DLD1 (cell line): ENCODE data around the gene RUBCNL.
"Not testable (repeated sequence)": the region's sequence is repeated elsewhere in the genome, so short reads cannot be mapped to it uniquely, and the experiment has no call there.

ENCODE experiments used
- in situ Hi-C: cut with HindIII; loops from 2 replicates; pipeline ENCODE4 v1.10.0; 2017; ENCODE audit warnings: low sequenced_read_pairs

Gene RUBCNL, protein sequence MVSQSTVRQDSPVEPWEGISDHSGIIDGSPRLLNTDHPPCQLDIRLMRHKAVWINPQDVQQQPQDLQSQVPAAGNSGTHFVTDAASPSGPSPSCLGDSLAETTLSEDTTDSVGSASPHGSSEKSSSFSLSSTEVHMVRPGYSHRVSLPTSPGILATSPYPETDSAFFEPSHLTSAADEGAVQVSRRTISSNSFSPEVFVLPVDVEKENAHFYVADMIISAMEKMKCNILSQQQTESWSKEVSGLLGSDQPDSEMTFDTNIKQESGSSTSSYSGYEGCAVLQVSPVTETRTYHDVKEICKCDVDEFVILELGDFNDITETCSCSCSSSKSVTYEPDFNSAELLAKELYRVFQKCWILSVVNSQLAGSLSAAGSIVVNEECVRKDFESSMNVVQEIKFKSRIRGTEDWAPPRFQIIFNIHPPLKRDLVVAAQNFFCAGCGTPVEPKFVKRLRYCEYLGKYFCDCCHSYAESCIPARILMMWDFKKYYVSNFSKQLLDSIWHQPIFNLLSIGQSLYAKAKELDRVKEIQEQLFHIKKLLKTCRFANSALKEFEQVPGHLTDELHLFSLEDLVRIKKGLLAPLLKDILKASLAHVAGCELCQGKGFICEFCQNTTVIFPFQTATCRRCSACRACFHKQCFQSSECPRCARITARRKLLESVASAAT

DNA sequence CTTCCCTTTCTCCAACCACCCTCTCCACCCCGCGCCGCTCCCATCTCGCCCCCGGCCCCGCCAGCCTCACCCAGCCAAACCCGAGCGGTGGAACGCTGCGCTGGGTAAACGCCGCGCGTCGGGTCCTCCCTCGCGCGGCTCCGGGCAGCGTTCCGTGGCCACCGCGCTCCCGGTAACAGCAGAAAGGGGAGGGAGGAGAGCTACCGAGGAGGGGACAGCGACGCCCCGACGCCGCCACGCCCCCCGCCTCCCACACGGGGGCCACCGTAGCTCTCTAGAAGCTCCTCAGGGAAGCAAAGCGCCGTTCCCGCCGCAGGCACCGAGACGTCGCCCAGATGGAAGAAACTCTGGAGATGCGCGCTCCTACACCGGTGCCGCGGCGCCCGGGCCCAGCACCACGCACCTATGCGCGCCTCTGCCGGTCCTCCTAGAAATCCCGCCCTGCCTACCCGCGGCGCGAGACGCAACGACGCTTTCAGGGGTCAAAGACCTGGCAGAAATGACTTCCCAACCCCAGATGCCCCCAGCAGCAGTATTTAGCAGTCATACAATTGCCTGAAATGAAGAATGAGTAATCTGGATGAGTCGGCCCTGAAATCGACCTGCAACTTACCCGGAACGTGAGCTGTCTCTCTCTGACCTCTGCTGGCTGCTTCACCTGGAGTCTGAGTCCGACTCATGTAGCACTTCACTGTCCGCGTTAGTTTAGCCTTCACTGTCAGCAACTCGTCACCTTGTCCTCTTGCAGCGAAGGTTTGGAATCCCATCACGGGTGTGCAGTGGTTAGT, at the start of gene RUBCNL:
RUBCNL (minus strand) TSS at position 189 of the 788 bp plus-strand sequence. CDS start 14,777 bp downstream, outside the sequence.
- in situ Hi-C loops, result no loop called here

DNA sequence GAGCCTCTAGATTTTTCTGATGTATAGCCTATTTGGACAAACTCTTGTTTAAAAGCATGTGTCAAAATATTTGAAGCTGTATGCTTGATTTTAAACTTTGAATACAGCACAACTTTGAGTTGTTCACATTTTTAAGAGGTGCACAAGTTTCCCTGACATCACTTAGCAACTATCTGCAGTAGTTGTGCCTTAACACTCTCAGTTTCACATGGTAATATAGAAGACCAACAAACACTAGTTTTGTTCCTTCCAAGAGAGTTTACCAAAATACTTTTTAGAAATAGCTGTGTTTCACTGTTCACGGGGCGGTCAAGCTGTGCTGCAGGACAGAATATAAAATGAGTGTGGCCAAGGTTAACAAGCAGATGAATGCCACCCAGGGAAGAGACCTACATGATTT, 42.5 kb upstream of the RUBCNL start:
- in situ Hi-C loops, result not testable (repeated sequence)

DNA sequence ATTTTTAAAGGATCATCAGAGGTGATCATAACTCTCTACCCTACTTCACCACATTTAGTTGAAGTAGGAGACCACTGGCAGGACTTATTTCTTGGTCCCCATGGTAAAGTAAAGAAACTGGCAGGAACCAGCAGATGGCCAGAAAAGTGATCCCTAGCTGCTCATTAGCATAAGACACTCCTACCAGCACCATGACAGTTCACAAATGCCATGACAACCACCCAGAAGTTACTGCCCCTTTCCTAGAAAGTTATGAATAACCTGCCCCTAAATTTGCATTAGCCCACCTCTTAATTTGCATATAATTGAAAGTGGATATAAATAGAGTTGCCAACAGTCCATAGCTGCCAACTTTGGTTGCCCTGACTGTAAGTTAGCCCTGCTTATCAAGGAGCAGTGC, 18.4 kb upstream of the RUBCNL start:
- in situ Hi-C loops, result no loop called here

- in situ Hi-C loops, result no loop called here
These were observed 17.7 kb upstream of the RUBCNL start for GRCh38 chr13:46404733-46405100.

DNA sequence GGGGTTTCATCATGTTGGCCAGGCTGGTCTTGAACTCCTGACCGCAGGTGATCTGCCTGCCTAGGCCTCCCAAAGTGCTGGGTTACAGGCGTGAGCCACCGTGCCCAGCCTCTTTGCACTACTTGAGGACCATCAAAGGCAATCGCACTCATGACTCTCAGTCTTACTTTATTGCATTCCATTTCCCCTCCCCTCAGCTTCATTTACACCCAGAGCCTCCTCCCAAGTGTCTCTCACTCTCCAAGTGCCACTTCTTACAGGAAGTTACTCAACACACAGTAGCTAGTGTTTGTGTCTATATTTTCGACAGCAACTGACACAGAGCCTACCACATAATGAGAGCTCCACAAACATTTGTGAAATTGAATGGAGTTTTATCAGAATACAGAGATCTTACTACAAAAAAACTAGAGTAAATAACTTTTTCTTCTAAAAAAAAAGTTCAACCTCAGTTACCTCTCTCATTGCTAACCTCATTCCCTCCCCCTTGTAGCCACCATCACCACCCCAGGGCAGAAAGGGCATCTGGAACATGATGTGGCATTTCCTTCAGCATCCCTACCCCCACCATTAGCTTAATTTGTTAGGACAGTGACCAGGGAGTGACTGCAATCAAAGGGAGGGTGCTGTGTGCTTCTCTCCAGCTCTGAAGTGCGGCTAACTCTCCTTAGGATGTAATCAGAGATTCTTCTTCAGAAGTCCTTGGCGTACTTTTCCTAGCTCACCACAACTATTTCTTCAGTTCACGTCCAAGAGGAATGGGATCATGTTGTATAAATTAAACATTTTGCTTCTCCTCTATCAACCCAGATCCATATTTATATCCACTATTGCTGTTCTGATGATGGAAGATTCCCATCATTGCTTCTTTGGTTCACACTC, 17.0 kb upstream of the RUBCNL start:
- in situ Hi-C loops, result no loop called here

DNA sequence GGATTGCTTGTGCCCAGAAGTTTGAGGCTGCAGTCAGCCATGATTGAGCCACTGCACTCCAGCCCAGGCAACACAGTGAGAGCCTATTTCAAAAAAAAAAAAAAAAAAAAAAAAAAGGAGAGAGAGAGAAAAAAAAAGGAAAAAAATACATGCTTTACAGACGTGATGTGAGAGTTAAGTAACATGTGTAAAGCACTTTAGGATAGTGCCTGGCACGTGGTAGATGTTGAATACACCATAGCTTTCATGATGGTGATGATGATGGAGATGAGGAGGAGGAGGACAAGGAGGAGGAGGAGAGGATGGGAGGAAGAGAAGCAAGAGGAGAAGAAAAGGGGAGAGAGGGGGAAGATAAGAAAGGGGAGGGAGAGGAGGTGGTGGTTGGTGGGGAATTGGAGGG, 15.1 kb upstream of the RUBCNL start:
- in situ Hi-C loops, result no loop called here

GRCh38 chr13:46401432-46401831, 14.4 kb upstream of the RUBCNL start:
- in situ Hi-C loops, result no loop called here

DNA sequence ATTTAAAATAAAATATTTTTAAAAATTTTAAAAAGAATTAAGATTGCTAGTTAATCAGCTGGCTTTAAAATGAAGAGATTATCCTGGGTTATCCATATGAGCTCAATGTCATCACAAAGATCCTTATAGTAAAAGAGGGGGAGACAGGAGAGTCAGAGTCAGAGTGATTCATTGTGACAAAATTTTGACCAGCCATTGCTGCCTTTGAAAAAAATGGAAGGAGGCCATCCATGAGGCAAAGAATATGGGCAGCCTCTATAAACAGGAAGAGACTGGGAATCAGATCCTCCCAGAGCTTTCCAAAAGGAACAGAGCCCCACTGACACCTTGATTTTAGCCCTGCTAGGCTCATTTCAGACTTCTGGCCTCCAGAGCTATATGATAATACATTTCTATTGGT, 9.3 kb upstream of the RUBCNL start:
- in situ Hi-C loops, result no loop called here

GRCh38 chr13:46392967-46393366, 5.9 kb upstream of the RUBCNL start:
- in situ Hi-C loops, result no loop called here

DNA sequence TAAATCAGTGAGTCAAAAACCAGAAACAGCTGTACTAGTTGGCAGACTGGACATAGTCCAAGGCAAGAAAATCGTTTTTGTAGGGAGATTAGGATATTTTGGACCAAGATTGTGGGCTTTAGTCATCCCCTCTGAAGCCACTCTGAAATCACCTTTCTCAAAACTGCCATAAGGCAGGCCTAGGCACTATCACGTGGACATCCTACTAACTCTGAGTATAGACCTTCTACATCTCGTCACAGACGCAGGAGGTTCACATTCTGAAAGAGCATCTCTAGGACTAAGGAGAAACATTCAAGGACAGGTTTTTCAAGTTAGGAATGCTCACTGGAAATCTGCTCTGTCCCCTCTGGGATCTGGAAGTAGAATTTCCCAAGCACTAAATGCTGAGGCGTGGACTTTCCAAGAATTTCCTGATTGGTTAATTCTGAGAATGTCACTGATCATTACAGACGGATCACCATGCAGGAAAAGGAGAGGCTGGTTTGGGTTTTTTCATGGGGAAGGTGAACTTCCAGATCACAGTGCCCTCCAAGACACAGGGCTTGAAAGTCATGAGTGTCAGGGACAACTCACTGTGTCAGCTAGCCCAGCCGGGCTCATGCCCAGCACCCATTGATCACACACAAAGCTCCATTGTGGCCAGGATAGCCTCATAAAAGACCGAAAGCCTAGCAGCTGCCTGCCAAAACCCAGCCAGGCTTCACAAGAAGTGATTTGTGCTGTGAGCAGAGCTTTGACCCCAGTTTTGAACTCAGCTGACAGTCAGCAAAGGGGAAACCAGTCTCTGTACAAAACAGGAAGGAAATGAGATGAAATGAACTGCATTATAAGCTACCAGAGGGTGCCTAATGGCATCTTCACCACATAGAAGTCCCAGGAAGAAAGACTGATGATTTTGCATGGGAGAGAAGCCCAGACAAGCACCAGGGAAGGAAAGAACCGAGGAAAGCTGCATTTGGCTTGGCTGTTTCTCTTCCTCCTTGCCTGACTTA, 2.7 kb upstream of the RUBCNL start:
- in situ Hi-C loops, result no loop called here

DNA sequence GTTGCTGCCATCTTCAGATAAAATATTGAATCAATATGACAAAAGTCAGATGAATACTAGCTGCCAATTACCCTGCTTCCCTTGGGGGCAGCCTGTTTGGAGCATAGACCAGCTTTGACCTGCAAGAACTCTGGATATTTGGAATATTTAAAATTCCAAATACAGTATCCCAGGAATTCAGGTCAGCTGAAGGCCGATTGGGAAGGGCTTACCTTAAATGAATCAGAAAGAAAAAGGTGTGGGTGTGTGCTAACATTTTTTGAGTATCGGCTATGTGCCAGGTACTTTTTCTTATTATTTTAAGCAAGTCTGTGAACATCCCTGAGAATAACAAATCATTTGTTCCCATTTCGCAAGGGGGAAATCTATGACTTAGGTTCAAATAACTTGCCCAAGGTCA, 1.8 kb upstream of the RUBCNL start:
- in situ Hi-C loops, result no loop called here

DNA sequence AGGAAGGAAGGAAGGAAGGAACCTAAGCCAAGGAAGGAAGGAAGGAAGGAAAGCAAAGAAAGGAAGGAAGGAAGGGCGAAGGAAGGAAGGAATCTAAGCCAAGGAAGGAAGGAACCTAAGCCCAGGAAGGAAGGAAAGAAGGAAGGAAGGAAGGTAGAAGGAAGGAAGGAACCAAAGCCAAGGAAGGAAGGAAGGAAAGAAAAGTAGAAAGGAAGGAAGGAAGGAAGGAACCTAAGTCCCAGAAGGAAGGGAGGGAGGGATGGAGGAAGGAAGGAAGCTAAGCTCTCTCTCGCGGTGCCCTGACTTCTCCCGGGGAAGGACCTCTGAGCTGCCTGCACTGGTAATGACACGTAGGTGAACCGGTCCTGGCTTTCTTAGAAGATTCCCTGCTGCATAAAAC, 1.3 kb upstream of the RUBCNL start:
- in situ Hi-C loops, result no loop called here

DNA sequence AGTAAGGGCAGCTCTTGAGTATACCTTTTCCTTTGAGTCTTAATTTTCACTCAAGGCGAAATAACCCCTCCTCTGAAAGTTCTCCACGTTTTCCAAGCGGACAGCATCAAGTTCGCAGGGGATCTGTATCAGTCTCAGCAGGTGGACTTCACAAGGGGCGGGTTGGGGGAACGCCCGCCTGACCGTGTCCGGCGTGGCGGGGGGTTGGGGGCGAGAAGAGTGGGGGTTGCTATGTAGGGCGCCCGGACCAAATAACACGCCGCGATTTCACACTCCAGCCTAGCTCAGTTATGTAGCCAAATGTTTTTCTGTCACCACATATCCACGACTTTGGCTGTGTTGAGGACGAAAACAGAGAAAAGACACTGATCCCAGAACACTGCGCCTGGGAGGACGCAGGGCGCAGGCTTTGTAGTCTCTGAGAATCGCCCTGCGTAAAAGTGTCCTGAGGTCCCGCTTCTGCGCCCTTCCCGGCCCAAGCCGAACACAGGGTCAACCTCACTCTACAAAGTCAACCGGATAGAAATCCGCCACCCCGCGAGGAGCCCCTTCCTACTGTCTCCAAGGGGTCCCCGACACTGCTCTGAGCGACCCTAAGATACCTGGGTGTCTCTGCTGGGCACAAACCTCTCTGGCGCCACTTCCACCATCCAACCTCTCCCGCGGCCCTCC, 524 bp downstream of the RUBCNL start:
- in situ Hi-C loops, result no loop called here

GRCh38 chr13:46385946-46386345, 1.1 kb downstream of the RUBCNL start:
- in situ Hi-C loops, result no loop called here

DNA sequence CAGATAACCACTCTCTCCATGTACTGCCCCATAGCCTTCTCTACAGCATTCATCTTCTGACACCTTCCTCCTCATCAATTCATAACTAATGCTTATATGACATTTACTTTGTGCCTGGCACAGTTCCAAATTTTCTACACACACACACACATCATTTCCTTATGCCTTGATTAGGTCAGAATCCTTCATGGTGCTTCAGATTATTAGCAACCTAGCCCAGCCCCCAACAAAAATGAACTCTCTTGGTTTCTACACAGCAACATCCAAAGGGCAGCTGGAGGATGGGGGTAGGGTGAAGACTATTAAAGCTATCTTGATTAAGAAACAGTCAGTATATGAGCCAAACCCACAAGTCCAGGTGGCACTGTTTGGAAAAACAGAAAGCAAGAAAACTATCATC, 3.7 kb downstream of the RUBCNL start:
- in situ Hi-C loops, result no loop called here

DNA sequence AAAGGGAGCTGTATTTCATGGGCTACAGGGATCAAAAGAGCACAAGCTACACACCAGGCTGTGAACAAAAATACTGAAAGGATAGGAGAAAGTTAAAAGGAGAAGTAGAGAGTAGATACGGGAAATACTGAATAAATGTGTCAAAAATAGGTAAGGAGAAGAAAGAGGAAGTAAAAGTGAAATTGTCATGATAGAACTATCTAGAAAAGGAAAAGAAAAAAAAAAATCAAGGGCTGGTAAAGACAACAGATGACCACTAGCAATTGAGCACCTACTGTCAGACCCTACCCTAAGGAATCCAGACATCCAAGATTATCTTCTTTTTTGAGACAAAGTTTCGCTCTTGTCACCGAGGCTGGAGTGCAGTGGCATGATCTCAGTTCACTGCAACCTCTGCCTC, 4.8 kb downstream of the RUBCNL start:
- in situ Hi-C loops, result no loop called here

- in situ Hi-C loops, result no loop called here
These were observed 6.8 kb downstream of the RUBCNL start for GRCh38 chr13:46380242-46380641.

DNA sequence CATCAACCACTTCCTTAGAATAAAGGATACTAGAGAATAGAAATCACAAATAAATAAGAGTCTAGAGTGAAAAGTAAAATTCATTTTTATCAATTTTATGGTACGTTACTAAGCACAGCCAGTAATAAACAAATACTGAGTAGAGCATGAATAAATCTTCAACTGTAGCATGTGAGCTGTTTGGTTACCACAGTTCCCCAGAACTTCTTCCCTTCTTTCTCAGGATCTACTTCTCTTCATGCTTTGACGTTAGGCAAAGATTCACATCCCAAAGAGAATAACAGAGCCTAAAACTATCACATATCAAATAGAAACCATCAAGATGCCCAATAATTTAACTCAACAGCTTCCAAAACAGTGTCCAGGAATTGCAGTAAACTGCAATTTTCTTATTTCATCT, 7.4 kb downstream of the RUBCNL start:
- in situ Hi-C loops, result no loop called here

GRCh38 chr13:46378411-46378810, 8.6 kb downstream of the RUBCNL start:
- in situ Hi-C loops, result no loop called here
